SH-SY5Y (cell line): ENCODE measurements around the gene TFB1M.

Experiments
- GATA2 ChIP-seq: IDR thresholded peaks from 2 replicates; pipeline ENCODE4 v1.6.1; 2011; ENCODE audit warnings: mild to moderate bottlenecking, low read depth, low read length
- GATA3 ChIP-seq: IDR thresholded peaks from 2 replicates; pipeline ENCODE4 v1.6.1; 2011; ENCODE audit warnings: low read depth, mild to moderate bottlenecking, low read length, moderate library complexity

DNA sequence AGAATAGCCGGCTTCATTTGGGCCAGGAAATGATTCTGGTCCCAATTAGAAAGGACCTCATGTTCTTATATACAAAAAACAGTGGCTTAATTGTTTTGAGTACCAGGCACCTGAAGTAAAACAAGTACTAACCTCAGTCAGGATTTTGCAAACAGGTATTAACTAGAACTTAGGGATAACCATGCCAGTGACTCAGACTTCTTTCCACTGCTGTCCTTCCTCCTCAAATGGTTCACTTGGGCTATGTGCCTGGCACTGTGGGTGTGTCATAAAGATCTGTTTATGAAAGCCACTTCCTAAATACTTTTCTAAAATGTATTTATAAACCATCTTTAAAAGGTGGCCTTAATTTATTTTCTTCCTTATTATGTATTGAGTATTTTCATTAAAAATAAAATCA is 39.8 kb downstream of the TFB1M start:
- no peak for TF ChIP-seq GATA2
- TF ChIP-seq GATA3: no peak
